Measurements from ENCODE around the gene SCYGR1. TPM values are rescaled to one million over a fixed set of nuclear protein-coding genes. Genes with fewer than 3 reads are reported as not detected.

The SCYGR1 gene
- total RNA-seq, 1 experiment from 2014 or later, result not detected

GRCh38 chr2:227402321-227402720, 14.6 kb upstream of the SCYGR1 start:
- Histone ChIP-seq H3K27ac (ENCODE audit: low read length) (no peak overlapping the region), H3K27me3 (ENCODE audit: control insufficient read depth, insufficient read depth, low read length) (no peaks in the 10 kb centered on the region), H3K4me1 (ENCODE audit: control insufficient read depth, insufficient read depth, low read length) (peaks cover 12% of the 10 kb centered on the region), H3K36me3 (ENCODE audit: control insufficient read depth, insufficient read depth, low read length) (no peaks in the 10 kb centered on the region), H3K4me3 (ENCODE audit: low read depth in 2 of 2, low read length in 2 of 2) (no peak overlapping the region), H3K9me3 (ENCODE audit: control insufficient read depth, insufficient read depth, low read depth, low read length) (no peaks in the 10 kb centered on the region)
- intact Hi-C loops (cut with micrococcal nuclease; ENCODE audit: unreplicated experiment) (loop anchor here (10.0 kb wide), 2 partner anchors 162 to 252 kb away; no protein-coding TSS in a partner anchor), in situ Hi-C loops (cut with HindIII; ENCODE audit: low pct_unique_long_range_greater_than_20kb, low sequenced_read_pairs) (no loop called here)
- ATAC-seq (no peak), DNase-seq (ENCODE audit: low read depth, low spot score) (no peak)
- CTCF ChIA-PET, result no interaction called here
- POLR2A ChIA-PET, result no interaction called here
- no TSS peak for BruUV-seq (replicated peaks)
- TF ChIP-seq SIN3A (IDR thresholded peaks at IDR 0.05; ENCODE audit: borderline replicate concordance, insufficient read depth, low read depth, low read length), result no peak
- TF ChIP-seq CTCF (IDR thresholded peaks at IDR 0.05), result no peak
- no peak for TF ChIP-seq REST (IDR thresholded peaks at IDR 0.05; ENCODE audit: insufficient read depth in 1 of 2, low read depth in 2 of 2, low read length in 1 of 2)
- TF ChIP-seq TCF7L2 (IDR thresholded peaks at IDR 0.05; ENCODE audit: low read depth, low read length), result no peak
- TF ChIP-seq POLR2AphosphoS5 (IDR thresholded peaks at IDR 0.05; ENCODE audit: low read depth, low read length), result no peak

GRCh38 chr2:227401550-227401949, 13.8 kb upstream of the SCYGR1 start:
- no peaks in the 10 kb centered on the region for H3K27me3 ChIP-seq (ENCODE audit: control insufficient read depth, insufficient read depth, low read length)
- no peak for ATAC-seq
- TF ChIP-seq TCF7L2 (IDR thresholded peaks at IDR 0.05; ENCODE audit: low read depth, low read length) (no peak), REST (IDR thresholded peaks at IDR 0.05; ENCODE audit: insufficient read depth in 1 of 2, low read depth in 2 of 2, low read length in 1 of 2) (no peak), SIN3A (IDR thresholded peaks at IDR 0.05; ENCODE audit: borderline replicate concordance, insufficient read depth, low read depth, low read length) (no peak)
- BruUV-seq (replicated peaks), result no TSS peak
- H3K4me3 ChIP-seq (ENCODE audit: low read depth in 2 of 2, low read length in 2 of 2), result no peak overlapping the region
- no peak overlapping the region for H3K27ac ChIP-seq (ENCODE audit: low read length)
- no peaks in the 10 kb centered on the region for H3K36me3 ChIP-seq (ENCODE audit: control insufficient read depth, insufficient read depth, low read length)
- DNase-seq (ENCODE audit: low read depth, low spot score), result no peak
- H3K9me3 ChIP-seq (ENCODE audit: control insufficient read depth, insufficient read depth, low read depth, low read length), result no peaks in the 10 kb centered on the region
- ChIA-PET POLR2A (no interaction called here), CTCF (no interaction called here)
- in situ Hi-C loops (cut with HindIII; ENCODE audit: low pct_unique_long_range_greater_than_20kb, low sequenced_read_pairs), result no loop called here
- intact Hi-C loops (cut with micrococcal nuclease; ENCODE audit: unreplicated experiment), result loop anchor here (10.0 kb wide), 2 partner anchors 163 to 253 kb away; no protein-coding TSS in a partner anchor
- peaks cover 8% of the 10 kb centered on the region for H3K4me1 ChIP-seq (ENCODE audit: control insufficient read depth, insufficient read depth, low read length)
